ENCODE data around the gene PTK7. TPM values are rescaled to one million over a fixed set of nuclear protein-coding genes. Genes with fewer than 3 reads are reported as not detected.

PTK7 gene
- total and polyA plus RNA-seq, 2 donors (not counting 1 experiment from before 2014, with no cell fraction given): not detected

GRCh38 chr6:43205849-43206248, 129.7 kb downstream of the PTK7 start:
- Histone ChIP-seq H3K4me3 (ENCODE audit: control extremely low read depth in 1 of 5, extremely low read depth in 1 of 5, insufficient read depth in 1 of 5, low read depth in 2 of 5, low read length in 4 of 5) (no peak overlapping the region), H3K27ac (ENCODE audit: low read length in 2 of 2) (no peak overlapping the region), H4K20me1 (ENCODE audit: control insufficient read depth, insufficient read depth, low read length, poor library complexity, severe bottlenecking) (no peaks in the 10 kb centered on the region), H2AFZ (ENCODE audit: insufficient read depth, low read depth, low read length, poor library complexity, severe bottlenecking) (no peak overlapping the region), H3K4me1 (ENCODE audit: control insufficient read depth in 2 of 2, insufficient read depth in 2 of 2, low read length in 2 of 2) (no peaks in the 10 kb centered on the region), H3K9me3 (ENCODE audit: control extremely low read depth in 1 of 3, control insufficient read depth in 2 of 3, insufficient read depth in 1 of 3, low read length in 2 of 3) (no peaks in the 10 kb centered on the region), H3K79me2 (ENCODE audit: control insufficient read depth, insufficient read depth, low read length) (no peaks in the 10 kb centered on the region), H3K9ac (ENCODE audit: low read length) (no peak overlapping the region), H3K36me3 (replicated peaks in 1 of 2; ENCODE audit: control extremely low read depth in 1 of 2, control insufficient read depth in 1 of 2, extremely low read depth in 1 of 2, insufficient read depth in 2 of 2, low read length in 1 of 2) (peaks cover 0 to 22% of the 10 kb centered on the region in 2 experiments), H3K27me3 (replicated peaks in 1 of 4; ENCODE audit: control extremely low read depth in 1 of 4, control insufficient read depth in 3 of 4, insufficient read depth in 4 of 4, low read length in 3 of 4) (no peaks in the 10 kb centered on the region), H3K4me2 (replicated peaks; ENCODE audit: low read depth, low read length, poor library complexity, severe bottlenecking) (no peak overlapping the region)
- WGBS (ENCODE audit: insufficient coverage): 96% methylated on average over 10 of the region's 10 CpGs
- intact Hi-C loops (cut with micrococcal nuclease): no loop called here
- no peaks in the 10 kb centered on the region for H3K4me1 Mint-ChIP-seq
- no peak for ATAC-seq (ENCODE audit: low read depth)
- H3K4me3 Mint-ChIP-seq: no peak overlapping the region
- no peak overlapping the region for H3K27ac Mint-ChIP-seq
- TF ChIP-seq EZH2 (IDR thresholded peaks at IDR 0.05; ENCODE audit: borderline replicate concordance, insufficient read depth, low read depth, low read length, poor library complexity, severe bottlenecking): no peak
- TF ChIP-seq, protein P1, sequence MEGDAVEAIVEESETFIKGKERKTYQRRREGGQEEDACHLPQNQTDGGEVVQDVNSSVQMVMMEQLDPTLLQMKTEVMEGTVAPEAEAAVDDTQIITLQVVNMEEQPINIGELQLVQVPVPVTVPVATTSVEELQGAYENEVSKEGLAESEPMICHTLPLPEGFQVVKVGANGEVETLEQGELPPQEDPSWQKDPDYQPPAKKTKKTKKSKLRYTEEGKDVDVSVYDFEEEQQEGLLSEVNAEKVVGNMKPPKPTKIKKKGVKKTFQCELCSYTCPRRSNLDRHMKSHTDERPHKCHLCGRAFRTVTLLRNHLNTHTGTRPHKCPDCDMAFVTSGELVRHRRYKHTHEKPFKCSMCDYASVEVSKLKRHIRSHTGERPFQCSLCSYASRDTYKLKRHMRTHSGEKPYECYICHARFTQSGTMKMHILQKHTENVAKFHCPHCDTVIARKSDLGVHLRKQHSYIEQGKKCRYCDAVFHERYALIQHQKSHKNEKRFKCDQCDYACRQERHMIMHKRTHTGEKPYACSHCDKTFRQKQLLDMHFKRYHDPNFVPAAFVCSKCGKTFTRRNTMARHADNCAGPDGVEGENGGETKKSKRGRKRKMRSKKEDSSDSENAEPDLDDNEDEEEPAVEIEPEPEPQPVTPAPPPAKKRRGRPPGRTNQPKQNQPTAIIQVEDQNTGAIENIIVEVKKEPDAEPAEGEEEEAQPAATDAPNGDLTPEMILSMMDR (IDR thresholded peaks at IDR 0.05): no peak
- ChIA-PET CTCF (interaction anchor here (0.6 kb wide), 1 partner anchor 271 kb away, joined by 5 read pairs; no protein-coding TSS in a partner anchor), POLR2A (interaction anchor here (0.7 kb wide), 1 partner anchor 28 kb away, joined by 10 read pairs; no protein-coding TSS in a partner anchor)
- DNase-seq: no peak
- no peaks in the 10 kb centered on the region for H3K9me3 Mint-ChIP-seq (ENCODE audit: insufficient read depth)
- H3K27me3 Mint-ChIP-seq: no peaks in the 10 kb centered on the region

GRCh38 chr6:43207286-43207685, 131.2 kb downstream of the PTK7 start:
- ChIA-PET POLR2A (no interaction called here), CTCF (no interaction called here)
- no peaks in the 10 kb centered on the region for H3K79me2 ChIP-seq (ENCODE audit: control insufficient read depth, insufficient read depth, low read length)
- no peaks in the 10 kb centered on the region for H4K20me1 ChIP-seq (ENCODE audit: control insufficient read depth, insufficient read depth, low read length, poor library complexity, severe bottlenecking)
- no CpG with 5 or more reads among the region's 2 CpGs for WGBS (ENCODE audit: insufficient coverage)
- H3K4me1 ChIP-seq (ENCODE audit: control insufficient read depth in 2 of 2, insufficient read depth in 2 of 2, low read length in 2 of 2): no peaks in the 10 kb centered on the region
- Mint-ChIP-seq H3K27me3 (no peaks in the 10 kb centered on the region), H3K4me1 (no peaks in the 10 kb centered on the region), H3K27ac (no peak overlapping the region), H3K9me3 (ENCODE audit: insufficient read depth) (no peaks in the 10 kb centered on the region), H3K4me3 (no peak overlapping the region)
- intact Hi-C loops (cut with micrococcal nuclease): no loop called here
- H3K9ac ChIP-seq (ENCODE audit: low read length): no peak overlapping the region
- no peak for TF ChIP-seq EZH2 (IDR thresholded peaks at IDR 0.05; ENCODE audit: borderline replicate concordance, insufficient read depth, low read depth, low read length, poor library complexity, severe bottlenecking)
- no peak overlapping the region for H3K27ac ChIP-seq (ENCODE audit: low read length in 2 of 2)
- H3K9me3 ChIP-seq (ENCODE audit: control extremely low read depth in 1 of 3, control insufficient read depth in 2 of 3, insufficient read depth in 1 of 3, low read length in 2 of 3): no peaks in the 10 kb centered on the region
- H2AFZ ChIP-seq (ENCODE audit: insufficient read depth, low read depth, low read length, poor library complexity, severe bottlenecking): no peak overlapping the region
- no peaks in the 10 kb centered on the region for H3K27me3 ChIP-seq (replicated peaks in 1 of 4; ENCODE audit: control extremely low read depth in 1 of 4, control insufficient read depth in 3 of 4, insufficient read depth in 4 of 4, low read length in 3 of 4)
- H3K4me2 ChIP-seq (replicated peaks; ENCODE audit: low read depth, low read length, poor library complexity, severe bottlenecking): no peak overlapping the region
- H3K36me3 ChIP-seq (replicated peaks in 1 of 2; ENCODE audit: control extremely low read depth in 1 of 2, control insufficient read depth in 1 of 2, extremely low read depth in 1 of 2, insufficient read depth in 2 of 2, low read length in 1 of 2): peaks cover 0 to 22% of the 10 kb centered on the region in 2 experiments
- ATAC-seq (ENCODE audit: low read depth) (no peak), DNase-seq (no peak)
- no peak overlapping the region for H3K4me3 ChIP-seq (ENCODE audit: control extremely low read depth in 1 of 5, extremely low read depth in 1 of 5, insufficient read depth in 1 of 5, low read depth in 2 of 5, low read length in 4 of 5)

Other genes with a start within 250 kb of the PTK7 start
- 95.9 and 100 TPM in 2 replicates for gene RPL7L1, start 196.7 kb upstream of the PTK7 start, total RNA-seq
- 12.8 and 14.5 TPM in 2 replicates for gene RPL7L1, start 196.7 kb upstream of the PTK7 start, polyA plus RNA-seq
- gene PTCRA, start 160.3 kb upstream of the PTK7 start, total RNA-seq: not detected in 2 replicates
- gene PTCRA, start 160.3 kb upstream of the PTK7 start, polyA plus RNA-seq: not detected in 2 replicates
- 159 and 163 TPM in 2 replicates for gene CNPY3, start 146.8 kb upstream of the PTK7 start, total RNA-seq
- gene CNPY3, start 146.8 kb upstream of the PTK7 start, polyA plus RNA-seq: 96.3 and 123 TPM in 2 replicates
- gene GNMT, start 115.6 kb upstream of the PTK7 start, total RNA-seq: 2.0 and 2.8 TPM in 2 replicates
- gene GNMT, start 115.6 kb upstream of the PTK7 start, polyA plus RNA-seq: 4.1 and 5.9 TPM in 2 replicates
- gene PEX6, start 97.1 kb upstream of the PTK7 start, total RNA-seq: 16.6 and 17.1 TPM in 2 replicates
- gene PEX6, start 97.1 kb upstream of the PTK7 start, polyA plus RNA-seq: 16.0 and 19.9 TPM in 2 replicates
- gene PPP2R5D, start 91.7 kb upstream of the PTK7 start, total RNA-seq: 23.6 and 26.3 TPM in 2 replicates
- 21.4 and 23.2 TPM in 2 replicates for gene PPP2R5D, start 91.7 kb upstream of the PTK7 start, polyA plus RNA-seq
- gene MEA1, start 62.4 kb upstream of the PTK7 start, total RNA-seq: 32.5 and 35.7 TPM in 2 replicates
- 25.6 and 36.7 TPM in 2 replicates for gene MEA1, start 62.4 kb upstream of the PTK7 start, polyA plus RNA-seq
- gene KLHDC3, start 62.1 kb upstream of the PTK7 start, total RNA-seq: 50.7 and 52.2 TPM in 2 replicates
- 35.4 and 47.4 TPM in 2 replicates for gene KLHDC3, start 62.1 kb upstream of the PTK7 start, polyA plus RNA-seq
- 43.5 and 46.2 TPM in 2 replicates for gene RRP36, start 54.7 kb upstream of the PTK7 start, total RNA-seq
- 18.5 and 22.8 TPM in 2 replicates for gene RRP36, start 54.7 kb upstream of the PTK7 start, polyA plus RNA-seq
- 21.4 and 22.7 TPM in 2 replicates for gene CUL7, start 22.5 kb upstream of the PTK7 start, total RNA-seq
- gene CUL7, start 22.5 kb upstream of the PTK7 start, polyA plus RNA-seq: 17.4 and 20.2 TPM in 2 replicates
- 43.8 and 45.6 TPM in 2 replicates for gene MRPL2, start 16.9 kb upstream of the PTK7 start, total RNA-seq
- 42.7 and 52.8 TPM in 2 replicates for gene MRPL2, start 16.9 kb upstream of the PTK7 start, polyA plus RNA-seq
- gene KLC4, start 16.7 kb upstream of the PTK7 start, total RNA-seq: 52.7 and 61.9 TPM in 2 replicates
- gene KLC4, start 16.7 kb upstream of the PTK7 start, polyA plus RNA-seq: 30.6 and 33.0 TPM in 2 replicates
- 22.7 and 23.1 TPM in 2 replicates for gene SRF, start 95.0 kb downstream of the PTK7 start, total RNA-seq
- 21.7 and 24.8 TPM in 2 replicates for gene SRF, start 95.0 kb downstream of the PTK7 start, polyA plus RNA-seq
- 110 and 115 TPM in 2 replicates for gene CUL9, start 105.9 kb downstream of the PTK7 start, total RNA-seq
- 98.0 and 129 TPM in 2 replicates for gene CUL9, start 105.9 kb downstream of the PTK7 start, polyA plus RNA-seq
- gene DNPH1, start 153.2 kb downstream of the PTK7 start, total RNA-seq: 25.8 and 29.0 TPM in 2 replicates
- 46.2 and 52.8 TPM in 2 replicates for gene DNPH1, start 153.2 kb downstream of the PTK7 start, polyA plus RNA-seq
- 0.07 TPM in 2 replicates for gene TTBK1, start 167.2 kb downstream of the PTK7 start, total RNA-seq
- not detected in 2 replicates for gene TTBK1, start 167.2 kb downstream of the PTK7 start, polyA plus RNA-seq
- not detected in 2 replicates for gene SLC22A7, start 221.9 kb downstream of the PTK7 start, total RNA-seq
- gene SLC22A7, start 221.9 kb downstream of the PTK7 start, polyA plus RNA-seq: not detected in 2 replicates
- gene CRIP3, start 232.5 kb downstream of the PTK7 start, total RNA-seq: 25.8 and 27.9 TPM in 2 replicates
- 64.0 and 64.6 TPM in 2 replicates for gene CRIP3, start 232.5 kb downstream of the PTK7 start, polyA plus RNA-seq